Dendritic cell treated with granulocyte-macrophage colony-stimulating factor and Interleukin-4, amounts not matched to agents 40 ng/mL and 50 ng/mL, for 4 days (primary cell): ENCODE data around the gene ANTXR2.

ENCODE experiments used
- H3K27ac Mint-ChIP-seq: one replicate; pipeline ENCODE4 v1.8.0; 2022; ENCODE audit warnings: mild to moderate bottlenecking, mixed read lengths
- H3K27me3 Mint-ChIP-seq: one replicate; pipeline ENCODE4 v1.8.0; 2022; ENCODE audit warnings: mild to moderate bottlenecking, mixed read lengths
- H3K36me3 Mint-ChIP-seq: one replicate; pipeline ENCODE4 v1.8.0; 2022; ENCODE audit warnings: low read depth, mixed read lengths
- H3K4me1 Mint-ChIP-seq: one replicate; pipeline ENCODE4 v1.8.0; 2022; ENCODE audit warnings: low read depth, mixed read lengths
- H3K4me3 Mint-ChIP-seq: one replicate; pipeline ENCODE4 v1.8.0; 2022; ENCODE audit warnings: mild to moderate bottlenecking, moderate library complexity, mixed read lengths
- H3K9me3 Mint-ChIP-seq: one replicate; pipeline ENCODE4 v1.8.0; 2022; ENCODE audit warnings: mixed read lengths
- intact Hi-C: fragments of 100-400 bp; cut with micrococcal nuclease; formaldehyde crosslinking; loops from one replicate; pipeline ENCODE4 v1.15.0; 2022

Gene ANTXR2

GRCh38 chr4:80099671-80100070 is 26.6 kb upstream of the ANTXR2 start:
- no peaks in the 10 kb centered on the region for H3K27me3 Mint-ChIP-seq
- no peaks in the 10 kb centered on the region for H3K36me3 Mint-ChIP-seq
- H3K4me1 Mint-ChIP-seq: peaks cover 17% of the 10 kb centered on the region
- intact Hi-C loops: no loop called here
- H3K9me3 Mint-ChIP-seq: peaks cover 9% of the 10 kb centered on the region
- H3K27ac Mint-ChIP-seq: no peak overlapping the region
- no peak overlapping the region for H3K4me3 Mint-ChIP-seq

DNA sequence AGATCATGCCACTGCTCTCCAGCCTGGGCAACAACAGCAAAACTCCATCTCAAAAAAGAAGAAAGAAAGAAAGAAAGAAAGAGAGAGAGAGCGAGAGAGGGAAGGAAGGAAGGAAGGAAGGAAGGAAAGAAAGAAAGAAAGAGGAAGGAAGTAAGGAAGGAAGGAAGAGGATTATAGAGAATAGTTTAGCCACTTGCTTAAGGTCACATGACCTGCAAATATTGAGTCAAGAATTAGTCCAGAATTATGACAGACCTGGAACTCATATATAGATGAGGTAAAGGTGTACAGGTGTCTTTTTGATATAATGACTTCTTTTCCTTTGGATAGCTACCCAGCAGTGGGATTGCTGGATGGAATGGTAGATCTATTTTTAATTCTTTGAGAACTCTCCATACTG is 25.6 kb upstream of the ANTXR2 start:
- Mint-ChIP-seq H3K36me3 (no peaks in the 10 kb centered on the region), H3K4me3 (no peak overlapping the region), H3K4me1 (peaks cover 17% of the 10 kb centered on the region), H3K27me3 (no peaks in the 10 kb centered on the region), H3K27ac (peak overlapping the region; percentile 26), H3K9me3 (peaks cover 9% of the 10 kb centered on the region)
- intact Hi-C loops: no loop called here

- Mint-ChIP-seq H3K27me3 (no peaks in the 10 kb centered on the region), H3K4me1 (peaks cover 17% of the 10 kb centered on the region), H3K36me3 (no peaks in the 10 kb centered on the region), H3K27ac (no peak overlapping the region), H3K4me3 (no peak overlapping the region), H3K9me3 (peaks cover 9% of the 10 kb centered on the region)
- intact Hi-C loops: no loop called here
Measured at GRCh38 chr4:80097400-80098177, 24.6 kb upstream of the ANTXR2 start.

DNA sequence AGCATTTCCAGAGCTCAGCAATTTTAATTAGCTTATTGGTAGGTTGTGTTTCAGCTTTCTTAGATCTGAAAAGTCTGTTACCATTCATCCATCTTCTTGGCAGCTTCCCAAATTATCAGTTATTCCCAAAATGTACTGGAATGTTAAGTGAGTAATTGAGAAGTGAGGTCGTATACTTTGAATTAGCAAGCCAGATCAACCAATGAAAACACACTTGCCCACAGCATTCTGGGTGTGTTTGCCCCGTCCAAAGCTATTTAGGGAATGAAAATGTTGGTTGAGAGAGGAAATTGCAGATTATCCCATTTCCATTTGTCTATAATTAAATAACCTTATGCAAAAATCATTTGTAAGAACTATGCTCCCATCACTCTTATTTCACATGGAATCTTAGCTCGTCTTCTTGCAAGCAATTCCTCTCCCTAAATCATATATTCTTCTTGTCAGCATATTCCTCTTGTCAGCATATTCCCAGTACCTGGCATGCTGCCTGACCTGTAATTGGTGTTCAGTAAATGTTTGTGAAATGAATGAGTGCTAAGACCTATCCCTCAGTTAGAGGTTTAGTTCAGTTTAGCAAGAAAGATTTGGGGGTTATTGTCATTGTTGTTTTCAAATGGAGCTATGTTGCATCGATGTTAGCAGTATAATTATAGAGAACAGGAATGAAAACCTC is 23.3 kb upstream of the ANTXR2 start:
- Mint-ChIP-seq H3K27me3 (no peaks in the 10 kb centered on the region), H3K4me3 (no peak overlapping the region)
- intact Hi-C loops: no loop called here

DNA sequence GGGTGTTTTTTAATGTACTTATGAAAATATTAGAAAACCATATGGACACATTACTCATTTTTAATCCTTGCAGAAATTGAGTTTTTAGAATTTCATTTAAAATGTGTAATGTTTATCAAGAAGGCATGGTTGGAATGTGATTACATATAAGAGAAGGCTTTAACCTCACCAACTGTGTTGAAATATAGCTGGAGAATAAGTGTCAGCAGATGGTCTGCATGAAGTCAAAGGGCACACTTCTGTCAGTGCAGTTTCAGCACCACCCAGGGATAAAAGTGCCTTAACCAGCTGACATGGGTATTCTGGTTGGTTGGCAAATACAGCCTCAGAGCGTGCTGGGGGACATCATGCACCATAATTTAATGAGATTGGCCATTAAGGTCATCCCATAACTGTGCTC is 21.2 kb upstream of the ANTXR2 start:
- intact Hi-C loops: no loop called here
- Mint-ChIP-seq H3K4me3 (no peak overlapping the region), H3K36me3 (no peaks in the 10 kb centered on the region), H3K27me3 (no peaks in the 10 kb centered on the region), H3K4me1 (peaks cover 22% of the 10 kb centered on the region), H3K27ac (no peak overlapping the region), H3K9me3 (peaks cover 9% of the 10 kb centered on the region)

More for the DNA sequence above, 23.3 kb upstream of the ANTXR2 start:
- H3K9me3 Mint-ChIP-seq: peaks cover 9% of the 10 kb centered on the region
- H3K4me1 Mint-ChIP-seq: peaks cover 17% of the 10 kb centered on the region
- no peak overlapping the region for H3K27ac Mint-ChIP-seq
- H3K36me3 Mint-ChIP-seq: no peaks in the 10 kb centered on the region

DNA sequence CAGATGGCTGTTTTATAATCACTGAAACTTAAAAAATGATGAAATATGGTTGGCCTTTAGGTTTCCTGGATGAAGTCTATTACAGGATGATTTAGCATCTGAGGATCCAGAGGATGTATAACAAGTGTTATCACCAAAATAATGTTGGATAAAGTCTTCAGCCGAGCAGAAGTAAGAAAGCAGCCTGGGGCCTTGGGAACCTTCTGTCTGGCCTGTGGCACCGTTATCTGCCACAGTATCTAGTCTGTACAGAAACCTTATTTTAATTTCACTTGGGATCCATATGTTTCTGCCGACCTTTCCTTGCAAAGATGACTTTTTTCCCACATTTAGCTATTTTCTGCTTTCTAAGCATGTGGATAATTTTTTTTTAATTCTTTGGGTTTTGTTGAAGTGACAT is 20.5 kb upstream of the ANTXR2 start:
- Mint-ChIP-seq H3K9me3 (peaks cover 5% of the 10 kb centered on the region), H3K27me3 (no peaks in the 10 kb centered on the region), H3K27ac (no peak overlapping the region), H3K4me1 (peaks cover 20% of the 10 kb centered on the region), H3K4me3 (no peak overlapping the region), H3K36me3 (no peaks in the 10 kb centered on the region)
- intact Hi-C loops: no loop called here

DNA sequence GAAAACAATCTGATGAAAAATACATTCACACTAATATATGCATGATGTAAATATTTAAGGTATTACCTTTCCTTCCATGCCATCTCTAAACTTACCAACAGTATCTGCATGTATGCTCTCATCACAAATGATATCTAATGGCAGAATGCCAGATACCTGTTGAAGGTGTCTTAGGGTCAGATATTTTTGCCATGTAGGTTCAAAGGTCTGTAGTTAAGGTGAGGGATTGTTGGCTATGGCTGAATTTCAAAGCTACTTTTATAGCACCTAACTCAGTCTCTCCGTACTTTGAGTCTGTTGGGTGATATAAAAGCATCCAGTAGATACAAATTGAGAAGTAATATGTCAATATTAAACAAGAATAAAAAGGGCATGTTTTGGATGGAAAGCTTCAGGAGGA is 19.8 kb upstream of the ANTXR2 start:
- Mint-ChIP-seq H3K27ac (no peak overlapping the region), H3K4me3 (no peak overlapping the region), H3K9me3 (no peaks in the 10 kb centered on the region), H3K4me1 (peaks cover 15% of the 10 kb centered on the region), H3K27me3 (no peaks in the 10 kb centered on the region), H3K36me3 (no peaks in the 10 kb centered on the region)
- intact Hi-C loops: no loop called here

GRCh38 chr4:80092088-80092487 is 19.1 kb upstream of the ANTXR2 start:
- no peaks in the 10 kb centered on the region for H3K36me3 Mint-ChIP-seq
- H3K9me3 Mint-ChIP-seq: no peaks in the 10 kb centered on the region
- peaks cover 11% of the 10 kb centered on the region for H3K4me1 Mint-ChIP-seq
- H3K4me3 Mint-ChIP-seq: no peak overlapping the region
- H3K27ac Mint-ChIP-seq: no peak overlapping the region
- no peaks in the 10 kb centered on the region for H3K27me3 Mint-ChIP-seq
- intact Hi-C loops: no loop called here

GRCh38 chr4:80091688-80092087 is 18.7 kb upstream of the ANTXR2 start:
- Mint-ChIP-seq H3K36me3 (no peaks in the 10 kb centered on the region), H3K27ac (no peak overlapping the region), H3K9me3 (no peaks in the 10 kb centered on the region), H3K27me3 (no peaks in the 10 kb centered on the region), H3K4me3 (no peak overlapping the region), H3K4me1 (peaks cover 10% of the 10 kb centered on the region)
- intact Hi-C loops: no loop called here

DNA sequence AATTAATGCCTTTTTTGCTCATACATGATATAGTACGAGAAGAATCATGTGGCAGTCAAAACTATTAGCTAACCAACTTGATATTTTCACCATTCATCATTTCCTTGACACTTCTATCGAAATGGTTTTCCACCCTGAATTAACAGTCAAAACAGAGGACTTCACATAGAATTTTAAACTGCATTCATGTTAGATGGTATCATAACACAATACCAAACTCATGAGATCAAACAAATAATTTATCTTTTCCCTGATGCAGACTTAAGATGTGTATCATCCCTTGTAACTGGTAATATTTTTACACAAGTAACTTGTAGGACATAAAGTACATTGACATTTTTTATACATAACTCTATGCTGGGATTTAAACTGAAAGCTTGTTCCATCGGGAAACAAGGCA is 18.2 kb upstream of the ANTXR2 start:
- H3K36me3 Mint-ChIP-seq: no peaks in the 10 kb centered on the region
- no peaks in the 10 kb centered on the region for H3K27me3 Mint-ChIP-seq
- H3K4me1 Mint-ChIP-seq: peaks cover 5% of the 10 kb centered on the region
- no peak overlapping the region for H3K4me3 Mint-ChIP-seq
- H3K27ac Mint-ChIP-seq: no peak overlapping the region
- H3K9me3 Mint-ChIP-seq: no peaks in the 10 kb centered on the region
- intact Hi-C loops: no loop called here

- Mint-ChIP-seq H3K4me3 (no peak overlapping the region), H3K9me3 (no peaks in the 10 kb centered on the region), H3K27ac (no peak overlapping the region), H3K4me1 (peaks cover 5% of the 10 kb centered on the region), H3K36me3 (no peaks in the 10 kb centered on the region), H3K27me3 (no peaks in the 10 kb centered on the region)
- intact Hi-C loops: no loop called here
Measured at GRCh38 chr4:80090090-80090489, 17.1 kb upstream of the ANTXR2 start.

DNA sequence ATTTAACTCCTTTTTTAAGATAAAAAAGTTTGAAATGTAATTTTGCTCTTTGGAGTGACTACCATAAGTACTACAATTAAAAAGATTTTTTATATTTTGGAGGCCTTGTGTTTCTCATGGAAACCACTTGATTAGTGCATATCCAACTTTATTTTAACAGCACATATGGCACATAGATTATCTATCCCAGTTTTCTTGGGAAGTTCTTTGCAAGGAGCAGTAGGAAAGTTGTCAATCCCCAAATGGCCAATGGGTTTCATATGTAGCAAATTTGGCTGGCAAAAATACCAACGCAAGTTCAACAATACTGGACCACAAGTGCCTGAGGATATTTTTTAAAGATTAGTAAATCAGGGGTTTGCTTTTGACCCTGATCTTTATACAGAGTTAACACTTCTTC is 15.4 kb upstream of the ANTXR2 start:
- no peaks in the 10 kb centered on the region for H3K36me3 Mint-ChIP-seq
- H3K27ac Mint-ChIP-seq: no peak overlapping the region
- H3K27me3 Mint-ChIP-seq: no peaks in the 10 kb centered on the region
- no peaks in the 10 kb centered on the region for H3K9me3 Mint-ChIP-seq
- intact Hi-C loops: no loop called here
- H3K4me1 Mint-ChIP-seq: peaks cover 5% of the 10 kb centered on the region
- H3K4me3 Mint-ChIP-seq: no peak overlapping the region

GRCh38 chr4:80086296-80086695 is 13.3 kb upstream of the ANTXR2 start:
- Mint-ChIP-seq H3K27ac (no peak overlapping the region), H3K4me1 (peaks cover 10% of the 10 kb centered on the region), H3K27me3 (peaks cover 2% of the 10 kb centered on the region), H3K4me3 (no peak overlapping the region), H3K36me3 (no peaks in the 10 kb centered on the region), H3K9me3 (no peaks in the 10 kb centered on the region)
- intact Hi-C loops: no loop called here

GRCh38 chr4:80085081-80085480 is 12.1 kb upstream of the ANTXR2 start:
- H3K27me3 Mint-ChIP-seq: peaks cover 2% of the 10 kb centered on the region
- no peak overlapping the region for H3K27ac Mint-ChIP-seq
- no peaks in the 10 kb centered on the region for H3K9me3 Mint-ChIP-seq
- H3K36me3 Mint-ChIP-seq: no peaks in the 10 kb centered on the region
- peaks cover 20% of the 10 kb centered on the region for H3K4me1 Mint-ChIP-seq
- intact Hi-C loops: no loop called here
- no peak overlapping the region for H3K4me3 Mint-ChIP-seq

DNA sequence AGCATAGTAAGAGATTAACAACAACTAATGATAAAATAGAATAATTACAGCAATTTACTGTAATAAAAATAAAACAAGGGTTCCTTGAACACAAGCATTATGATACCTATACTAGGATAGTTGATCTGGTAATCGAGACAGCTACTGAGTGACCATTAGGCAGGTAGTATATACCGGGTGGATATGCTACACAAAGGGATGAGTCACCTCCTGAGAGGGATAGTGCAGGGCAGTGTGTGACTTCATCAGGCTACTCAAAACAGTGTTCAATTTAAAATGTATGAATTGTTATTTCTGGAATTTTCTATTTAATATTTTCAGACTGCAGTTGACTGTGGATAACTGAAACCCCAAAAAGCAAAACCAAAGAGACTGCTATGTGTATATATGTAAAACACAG is 9.7 kb upstream of the ANTXR2 start:
- Mint-ChIP-seq H3K4me3 (no peak overlapping the region), H3K4me1 (peaks cover 41% of the 10 kb centered on the region), H3K36me3 (no peaks in the 10 kb centered on the region), H3K9me3 (no peaks in the 10 kb centered on the region), H3K27me3 (peaks cover 2% of the 10 kb centered on the region), H3K27ac (no peak overlapping the region)
- intact Hi-C loops: no loop called here
